Heart right ventricle (tissue), 16 donors: ENCODE measurements around the gene SOX9. TPM values are rescaled to one million over a fixed set of nuclear protein-coding genes. Genes with fewer than 3 reads are reported as not detected.

Experiments
- ATAC-seq, 8 donors: fragments of 200-7000 bp; cut with Tn5 transposase; one replicate each; pipeline ENCODE4 v1.9.1; 2020; ENCODE audit warnings: mild to moderate bottlenecking in 8 of 8, moderate library complexity in 8 of 8, moderate number of reproducible peaks in 1 of 8
- DNase-seq, 2 donors: peaks; one replicate each; pipeline ENCODE4 v3.0.0-alpha.2; 2020
- H3K27ac ChIP-seq, 10 donors: fragments of 200-600 bp; sonication (generic) in 2 of 10; one replicate each; pipeline versions ENCODE4 v1.5.0 to v1.8.0; 2020 to 2022; ENCODE audit warnings: mild to moderate bottlenecking in 3 of 10
- H3K27me3 ChIP-seq, 7 donors: fragments of 200-600 bp; one replicate each; pipeline ENCODE4 v1.8.0; 2021 to 2022; ENCODE audit warnings: mild to moderate bottlenecking in 2 of 7
- H3K36me3 ChIP-seq, 9 donors: fragments of 200-600 bp; sonication (generic) in 1 of 9; one replicate each; pipeline versions ENCODE4 v1.5.0 to v1.8.0; 2020 to 2022; ENCODE audit warnings: mild to moderate bottlenecking in 2 of 9
- H3K4me1 ChIP-seq, 9 donors: fragments of 200-600 bp; sonication (generic) in 1 of 9; one replicate each; pipeline versions ENCODE4 v1.5.0 to v1.8.0; 2020 to 2022; ENCODE audit warnings: mild to moderate bottlenecking in 4 of 9
- H3K4me3 ChIP-seq, 10 donors: fragments of 200-600 bp; sonication (generic) in 2 of 10; one replicate each; pipeline versions ENCODE4 v1.5.0 to v1.8.0; 2020 to 2022; ENCODE audit warnings: mild to moderate bottlenecking in 7 of 10, moderate library complexity in 2 of 10
- H3K9me3 ChIP-seq, 11 donors: fragments of 200-600 bp in 10 of 11; sonication (generic) in 2 of 11; one replicate each; pipeline versions ENCODE4 v1.5.0 to v1.8.0; 2013 to 2022; ENCODE audit warnings: mild to moderate bottlenecking in 2 of 11, control low read depth in 1 of 11, moderate library complexity in 1 of 11
- WGBS, 2 donors: extraction: QIAGEN DNeasy Blood & Tissue Kit; methylation state at CpG; one replicate each; pipeline ENCODE4 v1.1.7; 2013; ENCODE audit warnings: inconsistent platforms in 1 of 2; 5-methylcytosine and 5-hydroxymethylcytosine counted together
- intact Hi-C, 10 donors: fragments of 100-400 bp; cut with DNase I; formaldehyde crosslinking; loops; one replicate each; pipeline versions ENCODE4 v1.11.1 to v1.14.2; 2022
- polyA plus RNA-seq, 2 donors: library from polyadenylated mRNA; stranded (reverse); fragments of 200-250 nt; gene quantifications; one replicate each; pipeline ENCODE4 v1.2.3, GENCODE V29; 2013
- total RNA-seq, 10 donors: library from RNA; stranded (reverse); fragmentation: NEBNext Ultra II Directional in 3 of 10; extraction: Animal tissue kit (Norgen Biotek cat#: 25700) in 3 of 10; gene quantifications; one replicate each; pipeline versions ENCODE4 v1.2.1 to v1.2.4, GENCODE V29; 2021 to 2023
- TF ChIP-seq, protein P1 (sequence below), 9 donors: fragments of 200-600 bp; sonication (generic) in 2 of 9; IDR thresholded peaks; one replicate each; pipeline versions ENCODE4 v1.5.0 to v1.8.0; 2021 to 2022; ENCODE audit warnings: antibody characterized with exemption in 9 of 9, mild to moderate bottlenecking in 5 of 9, moderate library complexity in 1 of 9
- donor health status: Arrhythmogenic right ventricular cardiomyopathy.
- donor health status: ischemic (EF 13 %, LVEDD 7.1; RV severe dilation, severe dysfunction).
- donor health status: healthy with polysubstance abuse.
- donor health status: DM: no; HTN: yes; CAD: no.
- donor health status: DM: no; HTN: no; CAD: no.
- donor health status: ischemic (EF 25% LVEDD 6.9; RV normal size, moderate dysfunction).
- donor health status: ischemic (EF 25% LVEDD 5.7; RV mildly dilated, moderate dysfunction).
- donor health status: healthy.
- donor health status: DM: yes; HTN: yes; CAD: no.
- donor health status: Ischemic cardiomyopathy.
- donor health status: ischemic (EF 35%, LVEDD 5.7; RV mildly dilated, moderate dysfunction).
- donor health status: nonischemic (EF 11% LVEDD 7.7; RV severe dilation, severe dysfunction).
- donor health status: DM: yes; HTN: yes; CAD: no.
- donor health status: PGD.
- donor health status: ischemic (EF 29% LVEDD 5.4; RV normal size, mild dysfunction).
- donor health status: nonischemic (EF 23%, LVEDD 6.1; RV moderate dilation, normal function).

Gene SOX9
- total and polyA plus RNA-seq, 12 donors: 5.0 to 25.7 (median 12.8) TPM

DNA sequence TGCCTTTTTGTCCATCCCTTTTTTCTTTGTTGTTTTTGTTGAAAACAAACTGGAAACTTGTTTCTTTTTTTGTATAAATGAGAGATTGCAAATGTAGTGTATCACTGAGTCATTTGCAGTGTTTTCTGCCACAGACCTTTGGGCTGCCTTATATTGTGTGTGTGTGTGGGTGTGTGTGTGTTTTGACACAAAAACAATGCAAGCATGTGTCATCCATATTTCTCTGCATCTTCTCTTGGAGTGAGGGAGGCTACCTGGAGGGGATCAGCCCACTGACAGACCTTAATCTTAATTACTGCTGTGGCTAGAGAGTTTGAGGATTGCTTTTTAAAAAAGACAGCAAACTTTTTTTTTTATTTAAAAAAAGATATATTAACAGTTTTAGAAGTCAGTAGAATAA lies 4.9 kb downstream of the SOX9 start:
- peaks cover 0 to 26% (median 0%) of the 10 kb centered on the region in 9 donors for H3K36me3 ChIP-seq
- DNase-seq (no peak), ATAC-seq (no peak)
- H3K4me3 ChIP-seq: peak overlapping the region in 2 of 10 donors; percentile 70 to 85
- TF ChIP-seq, protein P1, sequence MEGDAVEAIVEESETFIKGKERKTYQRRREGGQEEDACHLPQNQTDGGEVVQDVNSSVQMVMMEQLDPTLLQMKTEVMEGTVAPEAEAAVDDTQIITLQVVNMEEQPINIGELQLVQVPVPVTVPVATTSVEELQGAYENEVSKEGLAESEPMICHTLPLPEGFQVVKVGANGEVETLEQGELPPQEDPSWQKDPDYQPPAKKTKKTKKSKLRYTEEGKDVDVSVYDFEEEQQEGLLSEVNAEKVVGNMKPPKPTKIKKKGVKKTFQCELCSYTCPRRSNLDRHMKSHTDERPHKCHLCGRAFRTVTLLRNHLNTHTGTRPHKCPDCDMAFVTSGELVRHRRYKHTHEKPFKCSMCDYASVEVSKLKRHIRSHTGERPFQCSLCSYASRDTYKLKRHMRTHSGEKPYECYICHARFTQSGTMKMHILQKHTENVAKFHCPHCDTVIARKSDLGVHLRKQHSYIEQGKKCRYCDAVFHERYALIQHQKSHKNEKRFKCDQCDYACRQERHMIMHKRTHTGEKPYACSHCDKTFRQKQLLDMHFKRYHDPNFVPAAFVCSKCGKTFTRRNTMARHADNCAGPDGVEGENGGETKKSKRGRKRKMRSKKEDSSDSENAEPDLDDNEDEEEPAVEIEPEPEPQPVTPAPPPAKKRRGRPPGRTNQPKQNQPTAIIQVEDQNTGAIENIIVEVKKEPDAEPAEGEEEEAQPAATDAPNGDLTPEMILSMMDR (IDR thresholded peaks at IDR 0.05): no peak
- intact Hi-C loops: loop anchor here in 4 of 10 donors (2.0 to 10.0 kb wide), 6 partner anchors 25 to 419 kb away; no protein-coding TSS in a partner anchor
- no peaks in the 10 kb centered on the region for H3K9me3 ChIP-seq
- peaks cover 0 to 46% (median 37%) of the 10 kb centered on the region in 7 donors for H3K27me3 ChIP-seq
- H3K27ac ChIP-seq: peak overlapping the region in 6 of 10 donors; percentile 16 to 94 (median 62)
- peaks cover 0 to 50% (median 28%) of the 10 kb centered on the region in 9 donors for H3K4me1 ChIP-seq

DNA sequence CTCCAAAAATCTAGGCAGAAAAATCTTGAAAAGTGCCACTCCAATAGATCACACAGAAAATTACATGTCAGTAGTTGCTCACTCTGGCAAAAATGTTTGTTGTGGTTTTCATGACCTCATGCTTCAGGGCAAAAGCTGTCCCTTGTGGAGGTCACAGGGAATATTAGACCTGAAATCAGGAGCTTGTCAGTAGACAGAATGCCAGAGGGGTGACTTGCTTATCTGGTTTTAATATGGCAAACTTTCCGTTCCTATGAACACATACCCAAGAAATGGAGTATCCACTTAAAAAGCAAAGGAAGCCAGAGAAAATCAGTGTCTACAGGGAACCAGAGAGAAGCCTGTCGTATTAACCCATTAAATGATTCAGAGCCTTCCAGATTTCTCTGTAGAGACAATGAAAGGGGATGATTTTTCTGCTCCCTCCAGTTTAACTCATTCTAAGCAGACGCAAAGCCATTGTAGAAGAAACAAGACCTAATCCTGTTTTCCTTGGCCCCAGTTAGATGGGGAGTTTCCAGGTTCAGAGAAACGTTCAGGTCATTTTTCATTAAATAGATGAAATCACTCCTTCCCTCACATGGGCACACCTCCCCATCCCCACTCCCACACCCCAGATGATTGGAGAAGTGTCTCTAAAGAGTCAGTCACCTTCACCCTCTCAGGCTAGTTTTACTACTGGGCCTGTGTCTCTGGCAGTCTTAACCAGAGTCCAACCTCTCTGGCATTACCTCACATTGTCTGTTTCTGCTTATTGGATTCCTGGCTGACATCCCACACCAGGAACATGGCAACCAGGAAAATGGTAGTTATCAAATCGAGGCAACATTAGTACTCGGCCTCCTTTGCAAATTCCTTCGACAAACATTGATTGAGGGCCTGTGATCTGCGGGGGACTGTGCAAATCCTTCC lies 6.0 kb downstream of the SOX9 start:
- Histone ChIP-seq H3K9me3 (no peaks in the 10 kb centered on the region), H3K27me3 (peaks cover 0 to 35% (median 27%) of the 10 kb centered on the region in 7 donors), H3K4me3 (no peak overlapping the region), H3K27ac (peak overlapping the region; percentile 3 to 94 (median 70)), H3K4me1 (peaks cover 0 to 47% (median 28%) of the 10 kb centered on the region in 9 donors), H3K36me3 (peaks cover 0 to 26% (median 0%) of the 10 kb centered on the region in 9 donors)
- TF ChIP-seq, protein P1 (IDR thresholded peaks at IDR 0.05): no peak
- 48 to 60% methylated on average over 8 of the region's 8 CpGs for WGBS, 2 donors
- intact Hi-C loops: loop anchor here in 4 of 10 donors (1.0 to 10.0 kb wide), 7 partner anchors 24 to 418 kb away; no protein-coding TSS in a partner anchor
- peak in 7 of 8 donors; percentile 31 to 75 (median 68) for ATAC-seq
- DNase-seq: peak in 1 of 2 donors; percentile 25

DNA sequence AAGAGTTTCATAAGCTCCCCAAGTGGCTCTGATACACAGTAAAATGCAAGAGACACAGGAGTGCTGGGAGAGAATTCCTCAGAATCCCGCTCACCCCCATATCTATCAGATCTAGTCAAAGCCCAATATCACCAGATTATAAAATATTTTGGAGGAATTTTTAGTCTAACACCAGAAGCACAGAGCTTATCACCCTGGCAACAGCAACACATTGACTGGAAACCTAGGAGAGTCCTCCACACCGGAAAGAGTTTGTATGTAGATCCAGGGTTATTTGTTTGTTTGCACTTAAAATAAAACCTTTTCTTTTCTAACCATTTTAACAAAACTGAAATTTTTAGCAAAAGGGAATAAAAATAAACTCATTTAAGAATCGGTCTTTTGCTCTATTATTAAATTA lies 7.2 kb downstream of the SOX9 start:
- Histone ChIP-seq H3K9me3 (no peaks in the 10 kb centered on the region), H3K4me1 (peaks cover 0 to 44% (median 28%) of the 10 kb centered on the region in 9 donors), H3K27me3 (peaks cover 0 to 26% (median 17%) of the 10 kb centered on the region in 7 donors), H3K36me3 (peaks cover 0 to 22% (median 0%) of the 10 kb centered on the region in 9 donors), H3K27ac (peak overlapping the region in 8 of 10 donors; percentile 23 to 94 (median 64)), H3K4me3 (no peak overlapping the region)
- DNase-seq (no peak), ATAC-seq (no peak)
- intact Hi-C loops: loop anchor here in 3 of 10 donors (5.0 to 10.0 kb wide), 5 partner anchors 57 to 417 kb away; no protein-coding TSS in a partner anchor
- TF ChIP-seq, protein P1 (IDR thresholded peaks at IDR 0.05): no peak
- 61 to 75% methylated on average over 3 of the region's 3 CpGs for WGBS, 2 donors

DNA sequence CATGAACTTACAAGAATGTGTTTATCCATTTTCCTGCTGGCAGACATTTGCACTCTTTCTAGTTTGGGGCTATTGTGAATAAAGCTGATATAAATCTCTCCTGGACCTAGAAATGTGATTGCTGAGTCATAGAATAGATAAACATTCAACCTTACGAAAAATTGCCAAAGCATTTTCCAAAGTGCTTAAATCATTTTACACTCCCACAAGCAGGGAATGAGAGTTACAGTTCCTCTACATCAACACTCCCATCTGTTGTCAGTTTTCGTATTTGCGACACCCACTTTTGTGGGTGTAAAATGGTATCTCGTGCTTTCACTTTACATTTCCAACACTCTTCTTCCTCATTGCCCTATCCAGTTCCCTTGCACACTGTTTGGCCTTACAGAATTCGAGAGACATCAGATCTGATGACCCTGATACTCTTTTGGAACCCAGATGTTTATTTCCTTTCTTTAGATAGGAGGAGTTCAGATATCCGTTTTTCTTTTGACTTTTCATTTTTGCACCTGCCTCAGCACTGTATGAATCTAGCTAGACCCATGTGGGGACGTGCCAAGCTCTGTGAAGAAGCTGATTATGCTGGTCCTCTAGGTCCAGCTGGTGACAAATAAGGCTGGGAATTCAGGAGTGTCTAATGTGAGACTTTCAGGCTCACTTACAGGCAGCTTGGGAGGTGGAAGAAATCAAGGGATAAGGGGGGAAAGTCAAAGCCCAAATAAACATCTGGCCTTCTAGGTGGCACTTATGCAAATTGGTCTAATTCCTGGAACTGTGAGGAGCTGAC lies 14.0 kb downstream of the SOX9 start:
- no peaks in the 10 kb centered on the region for H3K9me3 ChIP-seq
- H3K27ac ChIP-seq: peak overlapping the region in 4 of 10 donors; percentile 2 to 62 (median 46)
- H3K4me3 ChIP-seq: no peak overlapping the region
- intact Hi-C loops: loop anchor here in 1 of 10 donors (10.0 kb wide), 1 partner anchor 380 kb away; no protein-coding TSS in a partner anchor
- WGBS, 2 donors: 48 to 59% methylated on average over 7 of the region's 7 CpGs
- peaks cover 0 to 14% (median 0%) of the 10 kb centered on the region in 9 donors for H3K4me1 ChIP-seq
- TF ChIP-seq, protein P1 (IDR thresholded peaks at IDR 0.05): no peak
- H3K27me3 ChIP-seq: peaks cover 0 to 9% (median 0%) of the 10 kb centered on the region in 7 donors
- ATAC-seq (peak in 3 of 8 donors; percentile 16 to 67 (median 39)), DNase-seq (no peak)
- H3K36me3 ChIP-seq: no peaks in the 10 kb centered on the region
